HepG2 (cell line): ENCODE data around the gene ATRIP.

ENCODE experiments used
- ATF3 ChIP-seq: sonication (generic); formaldehyde crosslinking; IDR thresholded peaks from 2 replicates; pipeline ENCODE4 v1.4.0; 2020; ENCODE audit warnings: missing genetic modification reagents
- CHD2 ChIP-seq: IDR thresholded peaks from 2 replicates; pipeline ENCODE4 v1.6.1; 2011; ENCODE audit warnings: low read depth, low read length, improper control_type of control experiment
- EZH2 ChIP-seq: conservative IDR thresholded peaks from 2 replicates; pipeline ENCODE4 v1.6.1; 2012; ENCODE audit warnings: mild to moderate bottlenecking, low read depth, low read length, moderate library complexity
- NFE2L2 ChIP-seq: fragments of 150-350 bp; IDR thresholded peaks from 2 replicates; pipeline ENCODE4 v1.6.1; 2014; ENCODE audit warnings: low read length
- PHF8 ChIP-seq: sonication (generic); formaldehyde crosslinking; IDR thresholded peaks from 2 replicates; pipeline ENCODE4 v1.5.0; 2020; ENCODE audit warnings: missing genetic modification reagents
- SP1 ChIP-seq, 2 experiments: fragments of 450-650 bp in 1 of 2; sonication (generic) in 1 of 2; formaldehyde crosslinking in 1 of 2; IDR thresholded peaks; 2 replicates each; pipeline versions ENCODE4 v1.4.0 to v1.6.1; 2016 to 2020; ENCODE audit warnings: missing genetic modification reagents in 1 of 2
- ZBTB21 ChIP-seq: sonication (generic); formaldehyde crosslinking; IDR thresholded peaks from 2 replicates; pipeline ENCODE4 v1.4.0; 2020; ENCODE audit warnings: missing genetic modification reagents
- ZNF383 ChIP-seq: sonication (generic); formaldehyde crosslinking; IDR thresholded peaks from 2 replicates; pipeline ENCODE4 v1.4.0; 2020; ENCODE audit warnings: missing genetic modification reagents, mild to moderate bottlenecking, borderline replicate concordance
- ZNF768 ChIP-seq: sonication (generic); formaldehyde crosslinking; IDR thresholded peaks from 2 replicates; pipeline ENCODE4 v1.4.0; 2020; ENCODE audit warnings: missing genetic modification reagents

GRCh38 chr3:48415251-48415953 is 31.1 kb upstream of the ATRIP start:
- no peak for TF ChIP-seq ATF3
- TF ChIP-seq PHF8 (CRISPR knock-in tag): no peak
- no peak for TF ChIP-seq ZNF768 (CRISPR knock-in tag)
- no peak for TF ChIP-seq CHD2
- TF ChIP-seq EZH2: no peak
- no peak for TF ChIP-seq ZNF383
- no peak for TF ChIP-seq NFE2L2
- no peak for TF ChIP-seq SP1 (IDR thresholded peaks at IDR 0.05)
- TF ChIP-seq SP1 (CRISPR knock-in tag; IDR thresholded peaks at IDR 0.05): no peak
- no peak for TF ChIP-seq ZBTB21
